LNCaP clone FGC (cell line): Measurements from ENCODE around the gene ATP8B2.

Experiments used
- DNase-seq: peaks from one replicate; pipeline ENCODE4 v3.0.0-alpha.2; 2011; ENCODE audit warnings: low read depth
- H3K4me3 ChIP-seq: 2 replicates; pipeline ENCODE4 v1.5.1; 2011; ENCODE audit warnings: mild to moderate bottlenecking, low read depth, low read length, control low read depth
- TF ChIP-seq, protein P1 (sequence below): IDR thresholded peaks from 2 replicates; pipeline ENCODE4 v1.5.1; 2012; ENCODE audit warnings: mild to moderate bottlenecking; ENCODE audit not compliant: control insufficient read depth, insufficient read depth; ENCODE audit errors: extremely low read depth

ATP8B2 gene

DNA sequence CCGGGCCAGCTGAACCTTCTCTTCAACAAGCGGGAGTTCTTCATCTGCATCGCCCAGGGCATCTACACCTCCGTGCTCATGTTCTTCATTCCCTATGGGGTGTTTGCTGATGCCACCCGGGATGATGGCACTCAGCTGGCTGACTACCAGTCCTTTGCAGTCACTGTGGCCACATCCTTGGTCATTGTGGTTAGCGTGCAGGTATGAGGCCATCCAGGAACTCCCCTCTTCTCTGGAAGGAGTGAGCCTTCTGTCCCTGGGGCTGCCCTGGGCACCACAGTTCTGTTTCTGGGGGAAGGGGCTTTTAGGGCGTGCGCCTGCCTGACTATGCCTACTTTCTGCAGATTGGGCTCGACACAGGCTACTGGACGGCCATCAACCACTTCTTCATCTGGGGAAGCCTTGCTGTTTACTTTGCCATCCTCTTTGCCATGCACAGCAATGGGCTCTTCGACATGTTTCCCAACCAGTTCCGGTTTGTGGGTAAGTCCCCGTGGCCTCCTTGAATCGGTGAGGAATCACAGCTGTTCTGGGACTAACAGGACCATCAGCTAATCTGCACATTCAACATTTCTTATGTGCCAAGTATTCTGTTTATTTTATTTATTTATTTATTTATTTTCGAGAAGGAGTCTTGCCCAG lies 21.1 kb downstream of the ATP8B2 start:
- H3K4me3 ChIP-seq, result no peak overlapping the region
- no peak for DNase-seq
- TF ChIP-seq, protein P1, sequence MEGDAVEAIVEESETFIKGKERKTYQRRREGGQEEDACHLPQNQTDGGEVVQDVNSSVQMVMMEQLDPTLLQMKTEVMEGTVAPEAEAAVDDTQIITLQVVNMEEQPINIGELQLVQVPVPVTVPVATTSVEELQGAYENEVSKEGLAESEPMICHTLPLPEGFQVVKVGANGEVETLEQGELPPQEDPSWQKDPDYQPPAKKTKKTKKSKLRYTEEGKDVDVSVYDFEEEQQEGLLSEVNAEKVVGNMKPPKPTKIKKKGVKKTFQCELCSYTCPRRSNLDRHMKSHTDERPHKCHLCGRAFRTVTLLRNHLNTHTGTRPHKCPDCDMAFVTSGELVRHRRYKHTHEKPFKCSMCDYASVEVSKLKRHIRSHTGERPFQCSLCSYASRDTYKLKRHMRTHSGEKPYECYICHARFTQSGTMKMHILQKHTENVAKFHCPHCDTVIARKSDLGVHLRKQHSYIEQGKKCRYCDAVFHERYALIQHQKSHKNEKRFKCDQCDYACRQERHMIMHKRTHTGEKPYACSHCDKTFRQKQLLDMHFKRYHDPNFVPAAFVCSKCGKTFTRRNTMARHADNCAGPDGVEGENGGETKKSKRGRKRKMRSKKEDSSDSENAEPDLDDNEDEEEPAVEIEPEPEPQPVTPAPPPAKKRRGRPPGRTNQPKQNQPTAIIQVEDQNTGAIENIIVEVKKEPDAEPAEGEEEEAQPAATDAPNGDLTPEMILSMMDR, result no peak

DNA sequence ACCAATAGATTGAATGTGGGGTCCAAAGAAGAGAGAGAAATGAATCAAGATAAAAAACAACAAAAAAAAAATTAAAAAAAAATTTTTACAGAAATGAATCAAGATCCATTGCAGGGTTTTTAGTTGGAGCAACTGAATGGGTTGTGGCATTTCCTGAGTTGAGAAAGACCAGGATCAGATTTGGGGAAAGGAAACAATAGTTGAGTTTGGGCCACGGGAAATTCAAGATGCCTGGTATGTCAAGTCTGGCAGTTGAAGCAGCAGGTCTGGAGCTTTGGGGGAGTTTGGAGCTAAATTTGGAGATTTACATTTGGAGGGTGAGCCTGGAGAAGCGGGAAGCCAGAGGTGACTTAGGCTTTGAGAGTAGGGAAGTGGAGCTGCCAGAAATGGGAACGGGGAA lies 22.6 kb downstream of the ATP8B2 start:
- no peak overlapping the region for H3K4me3 ChIP-seq
- DNase-seq, result no peak
- TF ChIP-seq, protein P1, result no peak

DNA sequence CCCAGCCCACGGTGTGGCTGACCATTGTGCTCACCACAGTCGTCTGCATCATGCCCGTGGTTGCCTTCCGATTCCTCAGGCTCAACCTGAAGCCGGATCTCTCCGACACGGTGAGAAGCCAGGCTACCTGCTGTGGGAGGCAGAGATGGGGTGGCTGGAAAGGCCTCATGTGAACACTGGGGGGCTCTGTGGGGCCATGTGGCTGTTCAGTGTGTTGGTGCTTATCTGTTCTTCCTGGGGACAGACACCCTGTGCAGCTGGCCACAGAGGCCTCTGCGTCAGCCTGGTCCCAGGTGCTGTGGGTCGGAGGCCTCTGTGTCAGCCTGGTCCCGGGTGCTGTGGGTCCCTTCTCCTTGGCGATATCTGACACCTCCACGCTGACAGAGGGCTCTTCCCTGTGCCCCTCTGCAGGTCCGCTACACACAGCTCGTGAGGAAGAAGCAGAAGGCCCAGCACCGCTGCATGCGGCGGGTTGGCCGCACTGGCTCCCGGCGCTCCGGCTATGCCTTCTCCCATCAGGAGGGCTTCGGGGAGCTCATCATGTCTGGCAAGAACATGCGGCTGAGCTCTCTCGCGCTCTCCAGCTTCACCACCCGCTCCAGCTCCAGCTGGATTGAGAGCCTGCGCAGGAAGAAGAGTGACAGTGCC lies 23.2 kb downstream of the ATP8B2 start:
- TF ChIP-seq, protein P1, result no peak
- H3K4me3 ChIP-seq, result no peak overlapping the region
- DNase-seq, result no peak

DNA sequence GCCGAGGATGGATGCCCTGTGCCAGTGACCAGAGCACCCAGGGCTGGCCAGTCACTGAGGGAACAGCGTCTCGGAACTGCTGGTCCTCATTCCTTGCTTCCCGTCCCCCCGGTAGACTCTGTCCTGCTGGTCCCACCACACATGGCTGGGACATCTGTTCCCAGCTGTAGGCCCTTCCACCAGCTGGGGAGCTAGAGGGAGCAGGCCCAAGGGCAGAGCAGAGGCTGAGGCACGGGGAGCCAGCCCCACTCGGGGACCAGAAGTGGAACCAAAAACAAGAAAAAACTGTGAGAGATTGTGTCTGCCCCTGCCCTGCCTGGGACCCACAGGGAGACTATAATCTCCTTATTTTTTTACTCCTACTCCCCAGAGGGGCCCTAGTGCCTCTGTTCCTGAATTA lies 23.8 kb downstream of the ATP8B2 start:
- no peak for DNase-seq
- TF ChIP-seq, protein P1, result no peak
- no peak overlapping the region for H3K4me3 ChIP-seq

DNA sequence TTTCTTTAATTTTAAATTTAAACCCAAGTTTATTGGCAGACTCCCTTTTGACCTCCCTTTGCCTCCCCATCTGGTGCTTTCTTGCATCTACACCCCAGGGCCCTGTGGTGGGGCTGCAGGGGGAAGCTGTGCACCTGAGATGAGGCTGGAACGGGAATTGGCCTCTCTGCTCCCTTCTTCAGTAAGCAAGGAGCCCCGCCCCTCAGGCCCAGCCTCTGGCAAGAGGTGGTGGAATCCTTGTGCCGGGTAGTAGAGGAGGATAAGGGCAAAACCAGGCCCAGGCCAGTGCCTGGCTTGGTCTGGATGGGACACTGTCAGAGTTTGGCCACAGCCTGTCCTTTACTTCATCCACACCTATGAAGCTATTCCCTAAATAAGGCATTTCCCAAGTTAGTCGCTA lies 25.1 kb downstream of the ATP8B2 start:
- TF ChIP-seq, protein P1, result no peak
- no peak overlapping the region for H3K4me3 ChIP-seq
- DNase-seq, result no peak

DNA sequence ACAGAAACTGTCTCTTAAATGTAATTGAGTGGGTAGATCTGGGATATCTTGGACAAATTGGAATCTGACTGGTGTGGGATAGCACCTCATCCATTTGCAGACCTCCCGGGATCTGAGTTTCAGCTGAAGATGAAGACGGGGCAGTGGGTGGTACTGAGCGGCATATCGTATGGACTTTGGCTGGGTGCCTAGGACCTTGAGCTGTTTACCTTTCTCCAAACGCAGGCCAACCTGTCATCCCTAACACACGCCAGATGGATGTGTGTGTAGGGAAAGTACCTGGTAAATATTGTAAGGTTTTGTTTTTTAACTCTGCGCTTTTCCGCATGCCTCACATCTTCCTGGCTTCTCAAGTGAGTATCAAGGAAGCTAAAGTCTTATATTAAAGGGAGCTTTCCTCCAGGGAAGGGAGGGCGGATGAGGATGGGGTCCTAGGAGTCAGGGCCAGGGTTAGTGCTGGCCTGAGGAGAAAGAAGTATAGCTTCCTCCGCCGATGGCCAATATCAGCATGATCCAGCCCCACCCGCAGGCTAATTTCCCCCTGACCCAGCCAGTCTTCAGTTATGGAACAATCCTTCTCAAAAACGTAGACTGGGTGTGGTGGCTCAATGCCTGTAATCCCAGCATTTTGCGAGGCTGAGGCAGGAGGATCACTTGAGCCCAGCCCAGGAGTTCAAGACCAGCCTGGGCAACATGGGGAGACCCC lies 26.2 kb downstream of the ATP8B2 start:
- H3K4me3 ChIP-seq, result peak overlapping the region; percentile 3; the same call in 1 of the 2 replicates
- TF ChIP-seq, protein P1, result no peak
- DNase-seq, result peak; percentile 92
